Tibial nerve (tissue), 3 donors: ENCODE measurements around the gene ZNF562.

ENCODE experiments used
- POLR2A ChIP-seq, 2 donors: fragments of 450-650 bp; IDR thresholded peaks; one replicate each; pipeline ENCODE4 v1.6.1; 2017; ENCODE audit warnings: antibody characterized with exemption in 2 of 2, mild to moderate bottlenecking in 2 of 2, moderate library complexity in 2 of 2
- TF ChIP-seq, protein P1 (sequence below), 5 experiments: fragments of 200-600 bp in 3 of 5; fragments of 450-650 bp in 2 of 5; sonication (generic) in 3 of 5; IDR thresholded peaks; one replicate each; pipeline ENCODE4 v1.5.1; 2016 to 2019; ENCODE audit warnings: antibody characterized with exemption in 5 of 5, mild to moderate bottlenecking in 3 of 5, moderate library complexity in 2 of 5

DNA sequence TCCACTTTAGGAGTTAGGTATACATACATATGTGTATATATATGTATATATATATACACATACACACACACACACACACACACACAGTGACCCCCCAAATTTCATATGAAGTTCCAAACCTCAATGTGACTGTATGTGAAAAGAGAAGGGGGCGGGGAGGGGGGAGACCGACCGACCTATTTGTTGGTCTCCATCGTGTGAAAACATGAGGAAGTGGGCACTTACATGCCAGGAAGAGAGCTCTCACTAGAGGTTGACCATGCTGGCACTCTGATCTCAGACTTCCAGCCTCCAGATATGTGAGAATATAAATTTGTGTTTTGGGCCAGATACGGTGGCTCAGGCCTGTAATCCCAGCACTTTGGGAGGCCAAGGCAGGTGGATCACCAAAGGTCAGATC lies 24.6 kb downstream of the ZNF562 start:
- TF ChIP-seq POLR2A (IDR thresholded peaks at IDR 0.05): no peak
- TF ChIP-seq, protein P1, sequence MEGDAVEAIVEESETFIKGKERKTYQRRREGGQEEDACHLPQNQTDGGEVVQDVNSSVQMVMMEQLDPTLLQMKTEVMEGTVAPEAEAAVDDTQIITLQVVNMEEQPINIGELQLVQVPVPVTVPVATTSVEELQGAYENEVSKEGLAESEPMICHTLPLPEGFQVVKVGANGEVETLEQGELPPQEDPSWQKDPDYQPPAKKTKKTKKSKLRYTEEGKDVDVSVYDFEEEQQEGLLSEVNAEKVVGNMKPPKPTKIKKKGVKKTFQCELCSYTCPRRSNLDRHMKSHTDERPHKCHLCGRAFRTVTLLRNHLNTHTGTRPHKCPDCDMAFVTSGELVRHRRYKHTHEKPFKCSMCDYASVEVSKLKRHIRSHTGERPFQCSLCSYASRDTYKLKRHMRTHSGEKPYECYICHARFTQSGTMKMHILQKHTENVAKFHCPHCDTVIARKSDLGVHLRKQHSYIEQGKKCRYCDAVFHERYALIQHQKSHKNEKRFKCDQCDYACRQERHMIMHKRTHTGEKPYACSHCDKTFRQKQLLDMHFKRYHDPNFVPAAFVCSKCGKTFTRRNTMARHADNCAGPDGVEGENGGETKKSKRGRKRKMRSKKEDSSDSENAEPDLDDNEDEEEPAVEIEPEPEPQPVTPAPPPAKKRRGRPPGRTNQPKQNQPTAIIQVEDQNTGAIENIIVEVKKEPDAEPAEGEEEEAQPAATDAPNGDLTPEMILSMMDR (IDR thresholded peaks at IDR 0.05): no peak
